Hippocampal formation (tissue), 2 donors: ENCODE data around the gene MEIKIN.
"Not testable (repeated sequence)": the region's sequence is repeated elsewhere in the genome, so short reads cannot be mapped to it uniquely, and the experiment has no call there.

Source experiments
- DNase-seq, 2 donors: peaks; one replicate each; lab custom pipeline; 2025; lab: John Stamatoyannopoulos, UW

Gene MEIKIN

DNA sequence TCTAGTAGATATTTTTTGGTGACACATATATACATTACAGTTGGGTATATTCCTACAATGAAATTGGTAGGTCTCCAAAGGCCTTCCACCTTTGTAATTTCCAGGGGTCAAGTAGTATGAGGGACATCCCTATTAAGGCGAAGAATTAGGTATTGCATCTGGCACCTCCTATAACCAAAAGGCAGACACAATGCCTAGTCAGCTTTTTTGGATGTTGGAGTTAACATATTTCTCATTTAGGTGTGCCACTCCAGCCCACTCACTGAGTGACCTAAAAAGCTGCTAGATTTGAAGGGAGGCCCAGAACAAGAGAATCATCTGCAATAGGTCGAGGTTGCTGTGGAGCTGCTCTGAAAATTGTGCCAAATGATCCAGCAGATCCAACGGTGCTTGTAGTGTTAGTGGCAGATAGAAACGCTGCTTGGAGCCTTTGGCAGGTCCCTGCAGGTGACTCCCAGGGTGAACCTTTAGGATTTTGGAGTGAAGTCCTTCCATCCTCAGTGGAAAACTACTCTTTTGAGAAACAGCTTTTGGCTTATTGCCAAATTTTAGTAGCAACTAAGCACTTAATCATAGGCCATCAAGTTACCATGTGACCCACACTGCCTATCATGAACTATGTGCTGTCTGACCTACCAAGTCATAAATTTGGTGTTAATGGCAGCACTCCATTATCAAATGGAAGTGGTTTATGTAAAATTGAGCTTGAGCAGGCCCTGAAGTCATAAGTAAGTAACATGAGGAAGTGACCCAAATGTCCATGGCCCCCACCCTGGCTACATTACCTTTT lies 132.9 kb downstream of the MEIKIN start:
- DNase-seq: peak in 1 of 2 donors; percentile 4

DNA sequence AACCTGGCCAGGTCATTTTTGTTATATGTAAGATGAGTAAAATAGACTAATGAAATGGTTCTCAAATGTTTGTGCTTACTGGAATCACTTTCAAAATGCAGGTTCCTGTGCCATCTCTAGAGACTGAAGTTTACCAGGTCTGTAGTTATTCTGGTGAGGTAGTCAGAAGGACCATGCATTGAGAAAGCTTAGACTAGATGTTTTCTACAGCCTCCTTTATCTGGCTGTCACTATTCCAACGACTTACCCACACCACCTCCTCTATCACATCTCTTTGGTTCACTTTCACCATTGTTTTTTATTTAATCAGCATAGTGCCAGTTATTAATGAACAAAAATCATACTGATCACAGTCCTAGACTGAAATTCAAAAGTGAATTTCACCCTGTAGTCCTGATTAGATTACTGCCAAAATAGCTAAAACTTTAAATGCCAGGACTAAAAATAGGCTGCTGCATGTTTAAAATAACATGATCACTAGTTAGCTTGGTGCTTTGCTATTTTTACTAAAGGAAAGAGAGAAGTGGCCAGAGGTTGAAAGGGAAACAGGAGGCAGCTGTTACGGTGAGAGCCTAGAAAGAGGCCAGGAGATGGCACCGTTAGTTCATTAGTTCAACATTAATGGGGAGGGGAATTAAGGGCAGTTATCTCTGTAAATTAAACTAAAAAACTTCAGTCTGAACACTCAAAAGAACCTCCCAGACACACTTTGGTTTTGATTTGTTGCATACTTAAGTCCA lies 134.8 kb downstream of the MEIKIN start:
- DNase-seq: peak in 1 of 2 donors; percentile 1

DNA sequence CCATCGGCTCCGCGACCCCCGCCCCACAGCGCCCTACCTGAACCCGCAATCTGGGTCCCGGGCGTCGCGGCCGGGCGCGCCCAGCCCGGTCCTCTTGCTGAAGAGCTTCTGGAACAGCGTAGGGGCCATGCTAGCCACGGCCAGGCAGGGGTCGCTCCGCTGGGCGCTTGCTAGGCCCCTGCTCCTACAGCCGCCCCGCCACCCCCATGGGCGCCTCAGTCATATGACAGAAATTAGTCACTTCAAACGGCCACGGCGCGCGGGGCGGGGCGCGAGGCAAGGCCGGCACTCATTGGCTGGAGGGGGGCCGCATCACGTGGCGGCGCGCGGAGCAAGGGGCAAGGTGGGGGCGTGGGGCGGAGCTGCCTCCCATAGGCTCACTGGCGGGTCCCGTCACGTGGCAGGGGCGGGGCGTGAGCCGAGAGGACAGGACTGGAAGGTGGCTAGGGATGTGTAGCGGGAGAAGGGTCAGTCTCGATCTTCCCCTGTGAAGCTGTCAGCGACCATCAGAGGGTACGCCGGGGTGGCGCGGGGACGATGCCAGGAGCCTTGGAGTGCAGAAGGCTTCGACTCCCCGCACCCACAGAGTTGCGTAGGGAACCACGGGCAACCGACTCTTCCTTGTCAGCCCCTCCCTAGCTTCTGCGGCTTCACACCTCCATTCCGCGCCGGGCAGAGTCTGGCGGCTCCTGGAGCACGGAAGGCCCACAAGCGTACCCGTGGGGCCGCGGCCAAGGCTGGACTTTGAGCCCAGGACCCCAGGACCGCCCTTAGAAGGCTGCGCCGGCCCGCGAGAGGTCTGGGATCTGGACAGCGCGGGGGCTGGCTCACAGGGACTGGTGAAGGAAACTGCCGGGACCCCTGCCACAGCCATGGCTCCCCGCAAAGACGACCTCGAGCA lies 148.4 kb downstream of the MEIKIN start, which contains the start of gene FNIP1:
Gene FNIP1, minus strand, starts transcription at position 225 of the 901 bp plus-strand sequence. Its CDS starts 96 bp downstream, at position 129.
- peak; percentile 97 to 99 for DNase-seq

DNA sequence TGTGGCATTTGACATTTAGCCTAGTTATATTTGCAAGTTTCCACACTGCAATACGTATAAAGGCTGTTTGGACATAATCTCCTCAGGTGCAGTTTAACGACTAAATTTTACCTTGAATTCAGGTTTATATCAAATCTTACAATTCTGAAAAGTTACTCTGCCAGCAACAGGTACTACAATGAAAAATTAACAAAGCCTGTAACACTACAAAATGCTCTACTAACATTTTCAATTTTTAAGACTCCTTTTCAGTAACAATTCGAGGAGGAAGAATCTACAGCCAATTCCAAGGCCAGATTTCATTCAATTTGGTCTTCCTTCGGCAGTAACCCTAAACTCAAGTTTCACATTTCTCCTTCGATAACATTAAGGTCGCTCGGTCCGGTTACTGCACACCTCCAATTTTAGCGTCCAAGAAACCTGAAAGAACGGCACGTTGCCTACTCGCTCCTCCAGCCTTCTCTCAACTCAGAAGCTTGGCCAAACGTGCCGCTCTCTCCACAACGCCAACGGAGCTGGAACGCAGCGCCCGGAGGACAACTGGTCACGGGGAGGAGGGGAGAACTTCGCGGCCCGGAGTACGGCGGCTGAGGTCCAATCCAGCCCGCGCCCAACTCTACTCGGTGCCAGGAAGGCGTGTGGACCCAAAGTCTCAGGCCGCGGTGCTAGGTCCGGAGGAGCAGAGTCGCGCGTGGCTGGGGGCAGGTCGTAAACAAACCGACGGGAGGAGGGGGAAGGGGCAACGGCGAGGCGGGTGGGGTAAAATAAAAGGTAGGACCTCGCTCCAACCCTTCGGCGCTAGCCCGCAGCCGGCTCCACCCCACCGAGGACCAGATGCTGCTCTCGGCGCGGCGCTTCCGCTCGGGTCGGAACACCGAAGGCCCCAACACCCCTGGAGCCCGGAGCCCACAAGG lies 149.3 kb downstream of the MEIKIN start:
- peak; percentile 44 to 58 for DNase-seq

DNA sequence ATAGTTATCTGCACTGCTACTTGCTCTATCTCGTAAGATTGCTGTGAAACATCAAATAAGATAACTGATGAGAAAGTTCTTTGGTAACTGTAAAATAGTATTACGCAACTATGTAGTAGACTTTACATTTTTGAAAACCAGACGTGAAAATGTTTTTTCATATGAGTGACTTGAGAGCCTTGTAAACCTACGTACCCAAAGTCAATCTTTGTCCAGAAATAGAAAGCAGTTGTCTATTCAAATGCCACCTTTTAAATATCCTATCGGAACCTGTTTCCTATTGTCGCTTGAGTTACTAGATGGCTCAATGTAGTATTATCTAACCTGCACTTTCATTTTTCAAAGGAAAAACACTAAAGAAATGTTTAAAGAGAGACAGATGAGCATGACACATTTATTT lies 150.2 kb downstream of the MEIKIN start:
- no peak for DNase-seq

DNA sequence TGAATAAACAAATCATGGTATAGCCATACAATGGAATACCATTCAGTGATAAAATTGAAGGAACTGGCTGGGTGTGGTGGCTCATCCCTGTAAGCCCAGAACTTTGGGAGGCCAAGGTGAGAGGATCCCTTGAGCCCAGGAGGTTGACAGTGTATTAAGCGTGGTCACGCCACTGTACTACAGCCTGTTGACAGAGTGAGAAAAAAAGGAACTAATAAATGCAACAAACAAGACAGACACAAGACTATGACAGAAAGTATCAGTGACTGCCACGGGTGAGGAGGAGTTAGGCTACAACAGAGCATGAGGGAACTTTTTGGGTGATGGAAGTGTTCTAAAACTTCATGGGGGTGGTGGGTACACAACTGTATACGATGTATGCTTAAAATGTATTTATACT lies 150.9 kb downstream of the MEIKIN start:
- no peak for DNase-seq

DNA sequence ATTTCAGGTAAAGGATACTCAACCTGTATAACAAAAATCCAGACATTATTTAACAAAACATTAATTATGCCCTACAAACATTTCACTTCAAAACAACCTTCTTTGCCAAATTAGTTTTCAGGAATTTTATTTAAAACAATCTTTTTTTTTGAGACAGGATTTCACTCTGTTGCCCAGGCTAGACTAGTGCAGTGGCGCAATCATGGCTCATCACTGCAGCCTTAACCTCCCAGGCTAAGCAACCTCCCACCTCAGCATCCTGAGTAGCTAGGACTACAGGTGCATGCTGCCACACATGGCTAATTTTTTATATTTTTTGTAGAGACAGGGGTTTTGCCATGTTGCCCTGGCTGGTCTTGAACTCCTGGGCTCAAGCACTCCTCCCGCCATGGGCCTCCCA lies 152.6 kb downstream of the MEIKIN start:
- no peak for DNase-seq

DNA sequence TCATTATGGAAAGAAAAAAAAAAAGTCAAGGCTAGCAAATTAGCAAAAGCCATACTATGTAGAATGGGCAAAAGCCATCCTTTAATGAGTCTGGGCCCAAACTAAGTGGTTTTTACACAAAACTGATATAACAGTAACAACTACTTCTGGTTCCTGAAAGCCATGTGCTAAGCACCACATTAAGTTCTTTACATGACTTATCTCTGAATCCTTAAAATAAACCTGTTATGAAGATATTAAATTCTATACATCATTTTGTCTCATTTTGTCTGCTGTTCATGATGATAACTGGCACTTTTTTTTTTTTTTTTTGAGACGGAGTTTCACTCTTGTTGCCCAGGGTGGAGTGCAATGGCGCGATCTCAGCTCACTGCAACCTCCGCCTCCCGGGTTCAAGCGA lies 153.6 kb downstream of the MEIKIN start:
- no peak for DNase-seq

DNA sequence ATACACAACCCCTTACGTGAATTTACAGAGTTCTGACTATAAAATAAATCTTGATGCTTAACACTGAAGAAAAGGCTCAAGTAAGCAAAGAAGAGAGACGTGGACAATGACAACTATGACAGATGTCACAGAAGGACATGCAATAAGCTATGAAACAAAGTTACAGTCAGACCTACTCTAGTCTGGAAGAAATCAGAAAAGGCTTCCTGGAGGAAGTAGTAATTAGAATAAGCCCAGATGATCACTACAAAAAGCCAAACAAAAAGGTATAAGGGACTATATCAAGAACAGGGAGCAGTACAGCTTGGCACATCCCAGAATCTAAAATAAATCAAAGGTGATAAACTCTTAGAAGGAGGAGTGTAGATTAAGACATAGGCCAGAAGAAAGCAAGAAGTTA lies 154.9 kb downstream of the MEIKIN start:
- DNase-seq: no peak

DNA sequence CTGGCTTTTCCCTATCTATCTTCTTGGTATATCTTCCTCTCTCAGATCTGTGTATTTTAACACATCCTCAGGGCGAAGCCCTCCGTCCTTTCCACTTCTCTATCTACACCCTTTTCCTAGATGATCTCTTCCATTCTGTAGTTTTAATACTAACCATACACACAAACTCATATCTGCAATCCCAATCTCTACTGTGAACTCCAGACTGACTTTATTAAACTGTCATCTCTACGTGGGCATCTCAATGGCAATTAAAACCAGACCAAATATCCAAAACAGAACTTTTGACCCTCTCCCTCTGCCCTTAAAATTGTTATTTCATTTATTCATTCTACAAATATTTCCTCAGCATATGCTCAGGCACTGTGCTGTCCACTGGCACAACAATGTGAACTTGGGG lies 155.7 kb downstream of the MEIKIN start:
- DNase-seq: no peak

DNA sequence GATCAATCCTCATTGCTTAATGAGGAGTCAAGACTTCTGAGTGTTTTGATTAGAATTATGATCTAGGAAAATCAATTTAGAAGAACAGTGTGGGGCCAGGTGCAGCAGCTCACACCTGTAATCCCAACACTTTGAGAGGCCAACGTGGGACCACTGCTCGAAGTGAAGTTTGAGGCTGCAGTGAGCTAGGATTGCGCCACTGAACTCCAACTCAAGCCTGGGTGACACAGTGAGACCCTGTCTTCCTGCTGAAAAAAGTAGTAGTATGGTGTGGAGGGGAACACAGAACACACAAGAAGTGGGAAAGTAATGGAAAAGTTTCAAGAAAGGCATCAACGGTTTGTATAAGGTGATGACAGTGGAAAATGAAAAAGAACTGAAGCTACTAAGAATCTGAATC lies 157.7 kb downstream of the MEIKIN start:
- DNase-seq: no peak

DNA sequence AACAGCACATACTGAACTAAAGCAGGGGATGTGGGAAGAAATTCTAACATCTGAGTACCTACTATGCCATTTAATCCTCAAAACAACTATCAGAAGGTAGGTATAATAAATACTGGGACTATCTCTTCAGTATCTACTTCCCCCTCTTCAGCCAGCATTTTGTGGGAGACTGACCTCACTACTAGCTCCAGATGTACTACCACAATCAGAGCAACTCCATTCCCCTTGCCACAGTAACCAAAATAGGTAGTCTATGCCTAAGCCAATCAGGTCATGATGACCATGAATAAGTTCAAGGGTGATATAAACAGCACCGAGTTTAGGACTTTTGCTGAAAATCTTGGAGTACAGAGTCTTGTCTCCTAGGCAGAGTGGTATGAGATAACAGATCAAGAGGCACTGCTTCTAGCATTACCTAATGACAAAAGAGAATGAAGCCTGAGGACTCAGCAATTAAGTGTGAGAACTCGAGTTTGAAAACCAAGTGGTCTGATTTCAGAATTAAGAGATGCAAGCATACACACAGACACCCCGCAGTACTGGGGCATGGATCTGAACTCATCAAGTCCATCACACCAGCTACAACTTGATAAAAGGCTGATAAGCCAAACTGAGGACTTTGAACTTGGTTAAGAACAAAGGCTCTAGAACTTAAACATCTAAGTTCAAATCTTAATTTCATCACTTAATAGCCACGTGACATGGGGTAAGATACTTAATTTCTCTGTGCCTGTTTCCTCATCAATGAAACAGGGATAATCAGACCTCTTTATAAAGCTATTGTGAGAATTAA lies 158.4 kb downstream of the MEIKIN start:
- DNase-seq: no peak

DNA sequence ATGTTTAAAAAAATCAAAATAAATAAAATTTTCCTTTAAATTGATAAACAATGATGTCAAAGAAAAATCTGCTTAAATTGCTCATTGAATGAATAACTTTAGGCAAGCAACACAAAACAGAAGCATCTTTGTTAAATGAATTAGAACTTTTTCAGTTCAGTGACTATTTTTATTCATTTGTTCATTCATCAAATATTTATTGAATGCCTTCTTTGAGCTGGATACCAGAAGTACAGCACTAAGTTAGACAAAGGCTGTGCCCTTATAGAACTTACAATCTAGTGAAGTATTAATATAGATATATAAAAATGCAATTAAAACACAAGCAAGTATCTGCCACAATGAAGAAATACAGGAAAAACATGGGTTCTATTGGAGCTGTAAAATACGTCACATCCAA lies 159.4 kb downstream of the MEIKIN start:
- DNase-seq: no peak

DNA sequence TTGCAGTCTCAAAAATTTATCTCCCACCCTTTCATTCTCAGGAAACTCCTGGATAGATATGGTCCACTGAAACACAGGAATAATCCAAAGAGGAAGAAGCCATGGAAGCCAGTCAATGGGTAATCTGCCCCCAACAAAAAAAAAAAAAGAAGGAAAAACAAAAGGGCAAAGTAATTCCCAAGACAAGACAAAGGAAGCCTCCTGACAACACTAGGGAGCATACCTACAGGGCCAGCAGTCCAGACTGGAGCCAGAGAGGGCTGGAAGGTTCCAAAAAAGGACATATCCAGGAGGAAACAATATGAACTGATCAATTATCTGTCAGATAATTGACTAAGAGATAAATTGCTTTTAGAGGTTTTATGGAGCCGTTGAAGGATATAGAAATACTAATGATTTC lies 161.6 kb downstream of the MEIKIN start:
- no peak for DNase-seq

DNA sequence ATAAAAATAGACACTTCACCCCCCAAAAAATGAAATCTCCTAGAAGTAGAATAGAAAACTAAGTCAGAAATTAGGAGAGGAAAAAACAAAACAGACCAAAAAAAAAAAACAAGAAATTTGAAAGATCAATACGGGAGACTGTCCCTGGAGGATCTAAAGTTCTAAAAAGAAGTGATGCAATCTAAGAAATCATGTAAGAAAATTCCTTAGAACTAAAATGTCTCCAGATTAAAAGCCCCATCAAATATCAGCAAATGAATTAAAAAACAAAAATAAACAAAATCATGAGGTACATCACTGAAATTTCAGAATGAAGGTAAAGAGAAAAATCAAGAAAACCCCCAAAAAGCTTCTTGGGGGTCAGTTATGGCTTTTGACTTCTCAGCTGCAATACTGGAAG lies 162.1 kb downstream of the MEIKIN start:
- DNase-seq: no peak

DNA sequence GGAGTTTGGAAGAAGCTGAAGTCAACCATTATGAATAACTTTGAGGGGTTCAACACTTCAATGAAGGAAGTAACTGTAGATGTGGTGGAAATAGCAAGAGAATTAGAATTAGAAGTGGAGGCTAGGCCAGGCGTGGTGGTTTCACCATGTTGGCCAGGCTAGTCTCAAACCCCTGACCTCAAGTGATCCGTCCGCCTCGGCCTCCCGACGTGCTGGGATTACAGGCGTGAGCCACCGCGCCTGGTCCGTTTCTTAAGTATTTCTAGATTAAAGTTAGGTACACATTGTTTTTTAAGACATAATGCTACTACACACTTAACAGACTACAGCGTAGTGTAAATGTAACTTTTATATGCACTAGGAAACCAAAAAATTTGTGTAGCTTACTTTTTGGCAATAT lies 162.7 kb downstream of the MEIKIN start:
- no peak for DNase-seq

DNA sequence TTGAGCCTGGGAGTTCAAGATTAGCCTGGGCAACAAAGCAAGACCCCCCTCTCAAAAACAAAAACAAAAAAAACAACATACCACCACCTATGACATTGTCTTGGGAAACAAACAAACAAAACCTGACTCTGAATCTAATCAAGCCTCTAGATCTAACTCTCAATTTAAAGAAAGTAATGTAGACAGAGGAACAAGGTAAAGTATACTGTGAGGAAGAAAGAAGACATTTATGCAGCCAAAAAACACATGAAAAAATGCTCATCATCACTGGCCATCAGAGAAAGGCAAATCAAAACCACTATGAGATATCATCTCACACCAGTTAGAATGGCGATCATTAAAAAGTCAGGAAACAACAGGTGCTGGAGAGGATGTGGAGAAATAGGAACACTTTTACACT lies 167.3 kb downstream of the MEIKIN start:
- DNase-seq: not testable (repeated sequence)

DNA sequence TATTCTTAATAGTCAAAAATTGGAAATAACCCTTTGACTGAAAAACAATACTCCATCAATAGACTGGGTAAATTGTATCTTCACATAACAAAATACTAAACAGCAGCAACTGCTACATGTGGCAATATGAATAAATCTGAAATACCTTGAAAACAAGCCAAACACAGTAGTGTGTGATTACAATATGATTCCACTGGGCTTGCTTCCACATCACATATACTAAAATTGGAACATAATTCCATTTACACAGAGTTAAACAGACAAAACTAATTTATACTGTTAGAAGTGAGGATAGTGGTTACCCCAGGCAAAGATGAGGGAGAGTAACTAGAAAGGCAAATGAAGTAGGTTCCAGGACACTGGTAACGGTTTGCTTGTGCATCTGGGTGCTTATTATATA lies 169.0 kb downstream of the MEIKIN start:
- DNase-seq: no peak

DNA sequence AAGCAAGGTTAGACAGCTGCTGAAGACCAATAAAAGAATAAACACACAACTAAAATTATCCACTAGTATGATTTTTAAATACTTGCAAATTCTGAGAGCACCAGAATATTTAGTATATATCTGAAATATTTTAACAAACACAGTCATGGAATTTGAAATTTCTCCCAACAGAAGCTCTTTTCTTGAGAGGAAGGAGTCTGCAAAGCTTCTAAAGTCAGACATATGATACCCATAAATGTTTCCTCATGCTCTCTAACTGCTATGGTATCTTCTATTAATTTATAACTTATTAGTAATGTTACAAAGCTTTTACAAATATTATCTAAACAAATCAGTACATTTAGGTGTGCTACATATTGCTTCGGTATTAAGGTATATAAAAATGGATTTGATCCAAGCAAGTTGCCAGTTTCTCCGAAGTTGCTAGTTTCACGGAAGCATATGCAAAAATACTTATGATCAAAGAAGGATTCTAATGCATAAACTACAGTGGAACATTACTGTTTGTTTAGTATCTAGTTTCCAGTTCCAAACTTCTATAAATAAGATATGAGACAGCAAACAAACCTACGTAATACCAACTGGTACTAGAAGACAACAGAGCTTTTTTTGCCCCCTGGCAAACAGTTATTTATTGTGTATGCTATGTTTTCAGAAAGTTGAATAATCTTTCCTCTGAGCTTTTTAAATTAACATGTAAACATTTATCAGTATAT lies 170.7 kb downstream of the MEIKIN start:
- peak in 1 of 2 donors; percentile 40 for DNase-seq

DNA sequence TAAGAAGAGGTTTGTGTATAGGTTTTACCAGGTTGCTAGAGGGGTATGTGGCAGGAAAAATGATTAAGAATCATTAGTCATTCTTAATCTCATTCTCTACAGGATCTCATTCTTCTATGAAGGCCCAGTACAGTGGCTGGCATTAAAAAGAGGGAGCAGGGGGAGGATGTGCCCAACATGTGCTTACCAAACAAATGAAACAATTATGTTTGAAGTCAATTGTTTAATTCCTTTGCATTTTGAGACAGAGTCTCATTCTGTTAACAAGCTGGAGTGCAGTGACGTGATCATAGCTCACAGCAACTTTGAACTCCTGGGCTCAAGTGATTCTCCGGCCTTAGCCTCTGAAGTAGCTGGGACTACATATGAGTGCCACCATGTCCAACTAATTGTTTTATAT lies 171.7 kb downstream of the MEIKIN start:
- DNase-seq: peak; percentile 21 to 84
